Femur (tissue), 1 donor: ENCODE measurements around the gene ABHD16B.

Experiments
- DNase-seq: peaks from one replicate; pipeline ENCODE4 v3.0.0-alpha.2; 2017

ABHD16B gene

GRCh38 chr20:63896264-63897105, 35.2 kb downstream of the ABHD16B start:
- DNase-seq: peak; percentile 73

GRCh38 chr20:63897978-63898561, 36.8 kb downstream of the ABHD16B start:
- DNase-seq: no peak

GRCh38 chr20:63898882-63899558, 37.7 kb downstream of the ABHD16B start:
- DNase-seq: no peak

GRCh38 chr20:63900413-63900812, 39.1 kb downstream of the ABHD16B start:
- no peak for DNase-seq

- no peak for DNase-seq
Observed at GRCh38 chr20:63903796-63904561, 42.7 kb downstream of the ABHD16B start.

- no peak for DNase-seq
Observed at GRCh38 chr20:63908008-63908682, 46.8 kb downstream of the ABHD16B start.

- no peak for DNase-seq
Observed at GRCh38 chr20:63911176-63911575, 49.9 kb downstream of the ABHD16B start.
